Type B pancreatic cell (in vitro differentiated cells): ENCODE results near the gene VCL. TPM values are rescaled to one million over a fixed set of nuclear protein-coding genes. Genes with fewer than 3 reads are reported as not detected.

Experiments
- DNase-seq: peaks from one replicate; pipeline ENCODE4 v3.0.0; 2021; ENCODE audit warnings: mixed read lengths; ENCODE audit not compliant: unreplicated experiment; ENCODE audit errors: extremely low spot score
- H3K27ac Mint-ChIP-seq: 2 replicates; pipeline ENCODE4 v1.8.0; 2021; ENCODE audit warnings: mild to moderate bottlenecking, mixed read lengths
- H3K27me3 Mint-ChIP-seq: 2 replicates; pipeline ENCODE4 v1.8.0; 2021; ENCODE audit warnings: mixed read lengths
- H3K36me3 Mint-ChIP-seq: 2 replicates; pipeline ENCODE4 v1.8.0; 2021; ENCODE audit warnings: mixed read lengths
- H3K4me1 Mint-ChIP-seq: one replicate; pipeline ENCODE4 v1.8.0; 2021; ENCODE audit warnings: mixed read lengths; ENCODE audit not compliant: unreplicated experiment
- H3K4me3 Mint-ChIP-seq: 2 replicates; pipeline ENCODE4 v1.8.0; 2021; ENCODE audit warnings: mild to moderate bottlenecking, mixed read lengths
- H3K9me3 Mint-ChIP-seq: 2 replicates; pipeline ENCODE4 v1.8.0; 2021; ENCODE audit warnings: mixed read lengths
- total RNA-seq: library from RNA; stranded (reverse); gene quantifications from 2 replicates; pipeline ENCODE4 v1.2.1, GENCODE V29; 2021; ENCODE audit warnings: low replicate concordance
- TF ChIP-seq, protein P1 (sequence below): fragments of 200-600 bp; sonication (generic); conservative IDR thresholded peaks from 2 replicates; pipeline ENCODE4 v1.5.0; 2021; ENCODE audit warnings: antibody characterized with exemption, mild to moderate bottlenecking

VCL gene
- total RNA-seq, 1 donor from 2014 or later = 125 TPM

DNA sequence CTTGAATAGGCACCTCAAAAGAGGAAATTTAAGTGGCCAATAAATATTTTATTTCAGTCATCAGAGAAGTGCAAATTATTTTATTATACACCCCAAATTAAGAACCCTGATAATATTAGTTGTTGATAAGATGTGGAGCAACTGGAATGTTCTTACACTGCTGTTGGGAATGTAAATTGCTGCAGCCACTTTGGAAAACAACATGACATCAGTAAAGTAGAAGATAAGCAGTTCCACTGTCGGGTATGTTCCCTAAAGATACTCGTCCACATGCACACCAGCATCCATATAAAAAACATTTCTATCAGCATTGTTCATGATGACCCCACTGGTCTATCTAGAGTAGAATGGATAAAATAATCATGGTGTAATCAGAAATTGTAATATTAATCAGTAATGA lies 46.5 kb downstream of the VCL start:
- Mint-ChIP-seq H3K4me3 (no peak overlapping the region), H3K9me3 (no peaks in the 10 kb centered on the region), H3K36me3 (peaks cover 8% of the 10 kb centered on the region), H3K27me3 (no peaks in the 10 kb centered on the region), H3K27ac (no peak overlapping the region), H3K4me1 (peaks cover 25% of the 10 kb centered on the region)
- TF ChIP-seq, protein P1, sequence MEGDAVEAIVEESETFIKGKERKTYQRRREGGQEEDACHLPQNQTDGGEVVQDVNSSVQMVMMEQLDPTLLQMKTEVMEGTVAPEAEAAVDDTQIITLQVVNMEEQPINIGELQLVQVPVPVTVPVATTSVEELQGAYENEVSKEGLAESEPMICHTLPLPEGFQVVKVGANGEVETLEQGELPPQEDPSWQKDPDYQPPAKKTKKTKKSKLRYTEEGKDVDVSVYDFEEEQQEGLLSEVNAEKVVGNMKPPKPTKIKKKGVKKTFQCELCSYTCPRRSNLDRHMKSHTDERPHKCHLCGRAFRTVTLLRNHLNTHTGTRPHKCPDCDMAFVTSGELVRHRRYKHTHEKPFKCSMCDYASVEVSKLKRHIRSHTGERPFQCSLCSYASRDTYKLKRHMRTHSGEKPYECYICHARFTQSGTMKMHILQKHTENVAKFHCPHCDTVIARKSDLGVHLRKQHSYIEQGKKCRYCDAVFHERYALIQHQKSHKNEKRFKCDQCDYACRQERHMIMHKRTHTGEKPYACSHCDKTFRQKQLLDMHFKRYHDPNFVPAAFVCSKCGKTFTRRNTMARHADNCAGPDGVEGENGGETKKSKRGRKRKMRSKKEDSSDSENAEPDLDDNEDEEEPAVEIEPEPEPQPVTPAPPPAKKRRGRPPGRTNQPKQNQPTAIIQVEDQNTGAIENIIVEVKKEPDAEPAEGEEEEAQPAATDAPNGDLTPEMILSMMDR = no peak
- no peak for DNase-seq

DNA sequence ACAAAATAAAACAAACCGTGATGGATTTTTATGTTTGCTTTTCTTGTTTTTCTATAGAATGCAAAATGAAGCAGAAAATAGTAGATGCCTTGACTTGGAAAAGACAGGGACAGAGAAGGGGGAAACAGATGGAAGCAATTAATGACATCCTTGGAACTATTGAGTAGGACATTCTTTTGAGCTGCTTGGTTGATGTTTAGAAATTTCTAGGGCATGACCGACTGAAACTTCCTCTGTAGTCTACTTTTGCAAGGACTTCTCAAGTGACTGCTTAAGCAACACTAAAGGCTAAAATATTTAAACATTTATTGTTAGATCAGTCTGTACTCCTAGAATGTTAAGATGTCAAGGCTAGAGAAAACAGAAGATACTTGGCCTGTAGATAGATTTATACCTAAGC lies 49.4 kb downstream of the VCL start:
- TF ChIP-seq, protein P1 = no peak
- Mint-ChIP-seq H3K4me3 (no peak overlapping the region), H3K27ac (no peak overlapping the region), H3K36me3 (peaks cover 8% of the 10 kb centered on the region), H3K4me1 (peaks cover 19% of the 10 kb centered on the region), H3K9me3 (no peaks in the 10 kb centered on the region), H3K27me3 (no peaks in the 10 kb centered on the region)
- DNase-seq = no peak

DNA sequence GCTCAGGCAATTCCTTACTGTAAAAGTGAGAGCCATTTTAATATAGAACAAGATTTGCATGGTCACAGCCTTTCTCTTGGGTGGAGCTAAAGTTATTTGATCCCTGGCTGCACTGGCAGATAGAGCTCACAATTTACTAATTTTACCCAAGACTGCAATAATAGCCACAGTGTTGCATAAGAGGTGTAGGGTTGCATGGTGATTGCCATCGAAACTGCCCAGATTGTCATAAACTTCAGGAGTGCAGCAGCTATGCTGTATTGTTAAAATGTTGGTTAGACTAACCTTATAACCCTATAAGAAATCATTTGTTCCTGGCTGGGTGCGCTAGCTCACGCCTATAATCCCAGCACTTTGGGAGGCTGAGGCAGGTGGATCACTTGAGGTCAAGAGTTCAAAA lies 50.0 kb downstream of the VCL start:
- Mint-ChIP-seq H3K27ac (no peak overlapping the region), H3K9me3 (no peaks in the 10 kb centered on the region), H3K36me3 (peaks cover 8% of the 10 kb centered on the region), H3K4me1 (peaks cover 19% of the 10 kb centered on the region), H3K4me3 (no peak overlapping the region), H3K27me3 (no peaks in the 10 kb centered on the region)
- TF ChIP-seq, protein P1 = no peak
- DNase-seq = no peak

DNA sequence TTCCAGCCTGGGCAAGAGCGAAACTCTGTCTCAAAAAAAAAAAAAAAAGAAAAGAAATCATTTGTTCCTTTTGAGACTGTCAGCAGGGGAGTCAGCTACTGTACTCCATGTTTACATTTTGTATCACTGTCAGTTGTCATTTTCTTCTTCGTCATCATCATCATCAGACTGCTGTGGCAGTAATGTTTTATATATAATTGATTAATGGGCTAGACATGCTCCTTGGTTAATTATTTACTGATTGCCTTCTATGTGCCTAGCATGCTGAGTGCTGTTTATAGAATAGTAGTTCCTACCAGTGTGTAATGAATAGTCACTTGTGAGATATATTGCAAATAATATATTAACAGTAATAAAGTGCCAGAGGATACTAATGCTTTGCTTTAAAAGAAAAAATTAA lies 50.5 kb downstream of the VCL start:
- Mint-ChIP-seq H3K27me3 (no peaks in the 10 kb centered on the region), H3K4me1 (peaks cover 19% of the 10 kb centered on the region), H3K27ac (no peak overlapping the region), H3K36me3 (peaks cover 8% of the 10 kb centered on the region), H3K4me3 (no peak overlapping the region), H3K9me3 (no peaks in the 10 kb centered on the region)
- TF ChIP-seq, protein P1 = no peak
- no peak for DNase-seq

DNA sequence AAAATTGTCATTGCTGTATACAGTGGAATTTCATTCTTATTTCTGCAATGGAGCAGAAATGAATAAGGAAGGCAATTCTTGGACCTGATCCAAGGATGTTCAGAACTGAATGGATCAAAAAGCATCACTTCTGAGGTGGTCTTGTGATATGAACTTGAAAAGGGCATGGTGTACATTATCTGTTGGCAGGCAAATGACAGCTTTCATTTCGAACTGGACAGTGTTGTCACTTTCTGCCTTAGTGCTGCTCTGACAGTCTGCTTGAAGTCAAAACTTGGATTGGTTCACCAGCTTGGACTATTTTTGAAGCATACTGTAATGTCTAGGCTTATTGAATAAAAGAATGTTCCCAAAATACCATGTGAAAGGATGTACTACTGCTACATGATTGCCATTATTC lies 52.0 kb downstream of the VCL start:
- Mint-ChIP-seq H3K27me3 (no peaks in the 10 kb centered on the region), H3K9me3 (no peaks in the 10 kb centered on the region), H3K4me3 (no peak overlapping the region), H3K27ac (no peak overlapping the region), H3K36me3 (no peaks in the 10 kb centered on the region), H3K4me1 (peaks cover 19% of the 10 kb centered on the region)
- DNase-seq = no peak
- TF ChIP-seq, protein P1 = no peak

DNA sequence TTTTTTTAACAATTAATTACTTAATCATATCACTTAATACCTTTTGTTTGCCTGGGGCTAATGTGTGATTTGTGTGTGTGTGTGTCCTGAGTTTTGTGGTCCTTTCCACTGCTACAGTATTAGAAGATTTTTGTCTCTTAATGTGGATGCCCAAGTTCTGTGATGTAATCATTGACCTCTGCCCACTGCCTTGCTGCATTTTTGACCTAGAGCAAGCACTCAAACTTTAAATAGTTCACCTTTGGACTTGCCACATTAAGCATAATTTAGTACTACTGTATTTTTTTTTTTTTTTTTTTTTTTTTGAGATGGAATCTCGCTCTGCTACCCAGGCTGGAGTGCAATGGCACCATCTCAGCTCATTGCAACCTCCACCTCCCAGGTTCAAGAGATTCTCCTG lies 52.7 kb downstream of the VCL start:
- peaks cover 21% of the 10 kb centered on the region for H3K4me1 Mint-ChIP-seq
- H3K27ac Mint-ChIP-seq = no peak overlapping the region
- no peak overlapping the region for H3K4me3 Mint-ChIP-seq
- H3K9me3 Mint-ChIP-seq = no peaks in the 10 kb centered on the region
- DNase-seq = no peak
- TF ChIP-seq, protein P1 = no peak
- H3K27me3 Mint-ChIP-seq = no peaks in the 10 kb centered on the region
- no peaks in the 10 kb centered on the region for H3K36me3 Mint-ChIP-seq
